ENCODE measurements around the gene TLR2.

- TF ChIP-seq CTCF (conservative IDR thresholded peaks at IDR 0.05; ENCODE audit: low read depth in 2 of 2) (no peak), POLR2AphosphoS5 (IDR thresholded peaks at IDR 0.05; ENCODE audit: low read depth) (no peak), ETS1 (IDR thresholded peaks at IDR 0.05) (no peak), ZNF331 (CRISPR knock-in tag; IDR thresholded peaks at IDR 0.05; ENCODE audit: low read depth) (no peak), STAT1 (IDR thresholded peaks at IDR 0.05; ENCODE audit: unreplicated experiment) (no peak), JUNB (IDR thresholded peaks at IDR 0.05; ENCODE audit: unreplicated experiment) (no peak), EZH2 (IDR thresholded peaks at IDR 0.05; ENCODE audit: low read depth, unreplicated experiment) (no peak), ZNF462 (CRISPR knock-in tag; IDR thresholded peaks at IDR 0.05) (no peak), CREB1 (CRISPR knock-in tag; IDR thresholded peaks at IDR 0.05; ENCODE audit: low read depth) (no peak), REST (IDR thresholded peaks at IDR 0.05; ENCODE audit: unreplicated experiment) (no peak), ZNF114 (CRISPR knock-in tag; IDR thresholded peaks at IDR 0.05) (no peak), EZH2phosphoT487 (IDR thresholded peaks at IDR 0.05; ENCODE audit: unreplicated experiment) (no peak)
Observed at GRCh38 chr4:153728660-153729059, 44.6 kb downstream of the TLR2 start.

Measured in GM23338 (cell line).